Measurements from ENCODE around the gene CST11.

The CST11 gene

DNA sequence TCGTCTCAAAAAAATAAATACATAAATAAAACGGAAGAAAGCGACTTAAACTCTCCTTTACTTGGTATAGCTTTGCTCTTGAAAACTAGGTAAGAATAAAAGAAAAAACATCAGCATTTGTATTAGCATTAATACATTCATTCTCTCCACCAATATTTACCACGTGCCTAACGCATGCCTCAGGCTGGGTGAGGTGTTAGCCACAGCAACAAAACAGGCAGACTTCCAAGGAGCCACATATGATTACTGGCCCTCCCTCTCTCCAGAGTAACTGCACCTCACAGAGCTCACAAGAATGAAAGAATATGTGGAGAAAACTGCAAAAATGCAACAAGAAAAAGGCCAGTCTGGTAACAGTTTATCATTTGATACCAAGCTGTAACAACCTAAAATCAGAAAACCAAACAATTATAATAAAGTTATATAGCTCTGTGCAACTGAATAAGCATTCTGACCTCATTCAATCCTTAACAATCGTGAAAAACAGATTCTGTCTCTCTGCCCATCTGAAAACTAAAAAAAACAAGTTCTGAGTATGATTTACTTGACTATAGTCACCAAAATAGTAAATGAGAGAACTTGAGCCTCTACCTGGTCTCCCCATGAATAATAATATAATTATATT is 36.6 kb downstream of the CST11 start:
- H2AFZ ChIP-seq (ENCODE audit: low read depth, low read length): no peak overlapping the region
- no peaks in the 10 kb centered on the region for H3K36me3 ChIP-seq (replicated peaks; ENCODE audit: low read depth, low read length)
- no peak overlapping the region for H3K27ac ChIP-seq (ENCODE audit: low read length)
- no peak for TF ChIP-seq EZH2phosphoT487 (IDR thresholded peaks at IDR 0.05; ENCODE audit: low read depth)
- TF ChIP-seq, protein P1, sequence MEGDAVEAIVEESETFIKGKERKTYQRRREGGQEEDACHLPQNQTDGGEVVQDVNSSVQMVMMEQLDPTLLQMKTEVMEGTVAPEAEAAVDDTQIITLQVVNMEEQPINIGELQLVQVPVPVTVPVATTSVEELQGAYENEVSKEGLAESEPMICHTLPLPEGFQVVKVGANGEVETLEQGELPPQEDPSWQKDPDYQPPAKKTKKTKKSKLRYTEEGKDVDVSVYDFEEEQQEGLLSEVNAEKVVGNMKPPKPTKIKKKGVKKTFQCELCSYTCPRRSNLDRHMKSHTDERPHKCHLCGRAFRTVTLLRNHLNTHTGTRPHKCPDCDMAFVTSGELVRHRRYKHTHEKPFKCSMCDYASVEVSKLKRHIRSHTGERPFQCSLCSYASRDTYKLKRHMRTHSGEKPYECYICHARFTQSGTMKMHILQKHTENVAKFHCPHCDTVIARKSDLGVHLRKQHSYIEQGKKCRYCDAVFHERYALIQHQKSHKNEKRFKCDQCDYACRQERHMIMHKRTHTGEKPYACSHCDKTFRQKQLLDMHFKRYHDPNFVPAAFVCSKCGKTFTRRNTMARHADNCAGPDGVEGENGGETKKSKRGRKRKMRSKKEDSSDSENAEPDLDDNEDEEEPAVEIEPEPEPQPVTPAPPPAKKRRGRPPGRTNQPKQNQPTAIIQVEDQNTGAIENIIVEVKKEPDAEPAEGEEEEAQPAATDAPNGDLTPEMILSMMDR (IDR thresholded peaks at IDR 0.05; ENCODE audit: low read depth, low read length): no peak
- no peaks in the 10 kb centered on the region for H3K9me3 ChIP-seq (ENCODE audit: insufficient read depth, low read length)
- H3K4me1 ChIP-seq (ENCODE audit: low read length): peaks cover 9% of the 10 kb centered on the region
- no peaks in the 10 kb centered on the region for H3K27me3 ChIP-seq (ENCODE audit: low read depth, low read length)
- H3K4me2 ChIP-seq (ENCODE audit: low read length): no peak overlapping the region
- peaks cover 38% of the 10 kb centered on the region for H3K79me2 ChIP-seq (ENCODE audit: low read length)
- no peak overlapping the region for H3K9ac ChIP-seq (ENCODE audit: low read length)
- peaks cover 18% of the 10 kb centered on the region; the same call in 1 of the 2 replicates for H4K20me1 ChIP-seq (ENCODE audit: insufficient read depth, low read length)
- no peak overlapping the region for H3K4me3 ChIP-seq (ENCODE audit: low read length)

DNA sequence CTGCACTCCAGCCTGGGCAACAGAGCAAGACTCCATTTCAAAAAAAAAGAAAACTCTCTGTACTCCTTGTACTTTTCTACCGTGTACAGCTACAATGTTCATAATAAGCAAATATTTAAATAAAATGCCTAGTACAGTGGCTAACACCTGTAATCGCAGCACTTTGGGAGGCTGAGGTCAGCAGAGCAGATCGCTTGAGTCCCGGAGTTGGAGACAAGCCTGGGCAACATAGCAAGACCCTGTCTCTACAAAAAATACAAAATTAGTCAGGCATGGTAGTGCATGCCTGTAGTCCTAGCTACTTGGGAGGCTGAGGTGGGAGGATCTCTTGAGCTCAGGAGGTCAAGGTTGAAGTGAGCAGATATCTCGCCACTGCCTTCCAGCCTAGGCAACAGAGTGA is 37.1 kb downstream of the CST11 start:
- Histone ChIP-seq H3K4me3 (ENCODE audit: low read length) (no peak overlapping the region), H3K9ac (ENCODE audit: low read length) (no peak overlapping the region), H4K20me1 (ENCODE audit: insufficient read depth, low read length) (peaks cover 18% of the 10 kb centered on the region; the same call in 1 of the 2 replicates), H3K36me3 (replicated peaks; ENCODE audit: low read depth, low read length) (no peaks in the 10 kb centered on the region), H3K4me1 (ENCODE audit: low read length) (peaks cover 9% of the 10 kb centered on the region), H3K79me2 (ENCODE audit: low read length) (peaks cover 38% of the 10 kb centered on the region), H3K4me2 (ENCODE audit: low read length) (no peak overlapping the region), H3K27me3 (ENCODE audit: low read depth, low read length) (no peaks in the 10 kb centered on the region), H3K9me3 (ENCODE audit: insufficient read depth, low read length) (no peaks in the 10 kb centered on the region), H3K27ac (ENCODE audit: low read length) (no peak overlapping the region), H2AFZ (ENCODE audit: low read depth, low read length) (no peak overlapping the region)
- TF ChIP-seq EZH2phosphoT487 (IDR thresholded peaks at IDR 0.05; ENCODE audit: low read depth): no peak
- TF ChIP-seq, protein P1 (IDR thresholded peaks at IDR 0.05; ENCODE audit: low read depth, low read length): no peak

DNA sequence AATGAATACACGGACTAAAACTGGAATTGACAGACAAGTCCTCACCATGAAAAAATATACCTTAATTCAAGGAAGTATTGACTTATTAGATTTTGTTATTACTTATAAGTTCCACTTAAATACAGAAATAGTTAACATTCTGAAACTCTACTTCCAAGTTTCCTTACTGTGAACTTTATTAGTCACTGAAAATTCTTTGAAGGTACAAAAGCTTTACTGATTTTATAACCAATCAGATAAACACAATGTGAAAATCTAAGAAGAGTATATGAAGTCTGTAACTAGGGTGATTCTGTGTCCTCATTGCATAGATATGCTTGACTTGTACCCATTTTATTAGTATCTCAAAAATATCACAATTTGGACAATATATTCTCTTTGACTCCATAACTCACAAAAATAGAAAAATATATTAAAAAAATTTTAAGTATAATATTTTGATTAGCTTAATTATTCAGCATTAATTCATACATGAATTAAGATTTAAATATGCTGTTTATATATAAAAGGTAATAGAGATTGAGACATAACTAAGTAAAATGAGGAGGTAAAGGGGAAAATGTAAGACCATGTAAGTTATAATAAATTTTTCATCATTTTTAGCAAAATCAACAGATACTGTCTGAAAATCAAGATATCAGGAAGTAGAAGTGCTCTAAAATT is 38.0 kb downstream of the CST11 start:
- peaks cover 39% of the 10 kb centered on the region for H3K79me2 ChIP-seq (ENCODE audit: low read length)
- no peaks in the 10 kb centered on the region for H3K36me3 ChIP-seq (replicated peaks; ENCODE audit: low read depth, low read length)

DNA sequence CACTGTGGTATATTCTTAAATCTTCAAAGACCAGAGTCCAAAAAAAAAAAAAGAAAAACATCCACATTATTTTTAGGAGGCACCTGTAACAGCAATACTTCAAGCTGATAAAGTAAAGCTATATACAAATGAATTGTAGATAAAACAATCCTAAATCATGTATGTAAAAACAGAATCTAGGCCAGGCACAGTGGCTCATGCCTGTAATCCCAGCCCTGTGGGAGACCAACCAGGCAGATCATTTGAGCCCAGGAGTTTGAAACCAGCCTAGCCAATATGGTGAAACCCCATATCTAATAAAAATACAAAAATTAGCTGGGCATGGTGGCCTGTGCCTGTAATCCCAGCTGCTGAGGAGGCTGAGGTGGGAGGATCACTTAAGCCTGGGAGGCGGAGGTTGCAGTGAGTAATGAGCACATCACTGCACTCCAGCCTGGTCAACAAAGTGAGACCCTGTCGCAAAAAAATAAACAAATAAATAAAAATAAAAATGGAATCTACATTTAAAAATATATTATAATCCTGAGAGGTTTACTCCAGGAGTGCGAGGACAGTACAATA is 38.7 kb downstream of the CST11 start:
- H3K27me3 ChIP-seq (ENCODE audit: low read depth, low read length): no peaks in the 10 kb centered on the region
- H3K79me2 ChIP-seq (ENCODE audit: low read length): peaks cover 42% of the 10 kb centered on the region
- H4K20me1 ChIP-seq (ENCODE audit: insufficient read depth, low read length): peaks cover 13% of the 10 kb centered on the region; the same call in 1 of the 2 replicates
- no peaks in the 10 kb centered on the region for H3K36me3 ChIP-seq (replicated peaks; ENCODE audit: low read depth, low read length)
- no peak overlapping the region for H3K9ac ChIP-seq (ENCODE audit: low read length)
- no peaks in the 10 kb centered on the region for H3K9me3 ChIP-seq (ENCODE audit: insufficient read depth, low read length)
- no peak overlapping the region for H3K4me3 ChIP-seq (ENCODE audit: low read length)
- TF ChIP-seq, protein P1 (IDR thresholded peaks at IDR 0.05; ENCODE audit: low read depth, low read length): no peak
- TF ChIP-seq EZH2phosphoT487 (IDR thresholded peaks at IDR 0.05; ENCODE audit: low read depth): no peak
- H3K27ac ChIP-seq (ENCODE audit: low read length): no peak overlapping the region
- no peaks in the 10 kb centered on the region for H3K4me1 ChIP-seq (ENCODE audit: low read length)
- no peak overlapping the region for H3K4me2 ChIP-seq (ENCODE audit: low read length)
- no peak overlapping the region for H2AFZ ChIP-seq (ENCODE audit: low read depth, low read length)

More for the DNA sequence above, 38.0 kb downstream of the CST11 start:
- Histone ChIP-seq H3K4me2 (ENCODE audit: low read length) (no peak overlapping the region), H3K27me3 (ENCODE audit: low read depth, low read length) (no peaks in the 10 kb centered on the region), H3K9ac (ENCODE audit: low read length) (no peak overlapping the region), H3K4me1 (ENCODE audit: low read length) (peaks cover 3% of the 10 kb centered on the region), H3K9me3 (ENCODE audit: insufficient read depth, low read length) (no peaks in the 10 kb centered on the region), H3K4me3 (ENCODE audit: low read length) (no peak overlapping the region), H2AFZ (ENCODE audit: low read depth, low read length) (no peak overlapping the region), H3K27ac (ENCODE audit: low read length) (no peak overlapping the region), H4K20me1 (ENCODE audit: insufficient read depth, low read length) (peaks cover 13% of the 10 kb centered on the region; the same call in 1 of the 2 replicates)
- no peak for TF ChIP-seq EZH2phosphoT487 (IDR thresholded peaks at IDR 0.05; ENCODE audit: low read depth)
- TF ChIP-seq, protein P1 (IDR thresholded peaks at IDR 0.05; ENCODE audit: low read depth, low read length): no peak
